ENCODE measurements around the gene XPO1.

DNA sequence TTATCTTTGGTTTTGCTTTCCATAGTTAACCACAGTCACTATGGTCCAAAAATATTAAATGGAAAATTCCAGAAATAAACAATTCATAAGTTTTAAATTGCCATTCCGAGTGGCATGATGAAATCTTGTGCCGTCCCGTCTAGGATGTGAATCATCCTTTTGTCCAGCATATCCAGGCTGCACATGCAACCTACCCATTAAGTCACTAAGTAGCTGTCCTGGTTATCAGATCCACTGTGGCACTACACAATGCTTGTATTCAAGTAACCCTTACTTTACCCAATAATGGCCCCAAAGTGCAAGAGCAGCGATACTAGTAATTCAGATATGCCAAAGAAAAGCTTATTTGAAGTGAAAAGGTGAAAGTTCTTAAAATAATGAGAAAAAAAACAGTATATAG is 78.0 kb downstream of the XPO1 start:
- TF ChIP-seq, protein P1, sequence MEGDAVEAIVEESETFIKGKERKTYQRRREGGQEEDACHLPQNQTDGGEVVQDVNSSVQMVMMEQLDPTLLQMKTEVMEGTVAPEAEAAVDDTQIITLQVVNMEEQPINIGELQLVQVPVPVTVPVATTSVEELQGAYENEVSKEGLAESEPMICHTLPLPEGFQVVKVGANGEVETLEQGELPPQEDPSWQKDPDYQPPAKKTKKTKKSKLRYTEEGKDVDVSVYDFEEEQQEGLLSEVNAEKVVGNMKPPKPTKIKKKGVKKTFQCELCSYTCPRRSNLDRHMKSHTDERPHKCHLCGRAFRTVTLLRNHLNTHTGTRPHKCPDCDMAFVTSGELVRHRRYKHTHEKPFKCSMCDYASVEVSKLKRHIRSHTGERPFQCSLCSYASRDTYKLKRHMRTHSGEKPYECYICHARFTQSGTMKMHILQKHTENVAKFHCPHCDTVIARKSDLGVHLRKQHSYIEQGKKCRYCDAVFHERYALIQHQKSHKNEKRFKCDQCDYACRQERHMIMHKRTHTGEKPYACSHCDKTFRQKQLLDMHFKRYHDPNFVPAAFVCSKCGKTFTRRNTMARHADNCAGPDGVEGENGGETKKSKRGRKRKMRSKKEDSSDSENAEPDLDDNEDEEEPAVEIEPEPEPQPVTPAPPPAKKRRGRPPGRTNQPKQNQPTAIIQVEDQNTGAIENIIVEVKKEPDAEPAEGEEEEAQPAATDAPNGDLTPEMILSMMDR (IDR thresholded peaks at IDR 0.05): no peak
- no peak for TF ChIP-seq POLR2A (IDR thresholded peaks at IDR 0.05)
